ENCODE results near the gene SLIT1.

The SLIT1 gene

GRCh38 chr10:96955794-96956193 lies 230.0 kb downstream of the SLIT1 start:
- DNase-seq: no peak

DNA sequence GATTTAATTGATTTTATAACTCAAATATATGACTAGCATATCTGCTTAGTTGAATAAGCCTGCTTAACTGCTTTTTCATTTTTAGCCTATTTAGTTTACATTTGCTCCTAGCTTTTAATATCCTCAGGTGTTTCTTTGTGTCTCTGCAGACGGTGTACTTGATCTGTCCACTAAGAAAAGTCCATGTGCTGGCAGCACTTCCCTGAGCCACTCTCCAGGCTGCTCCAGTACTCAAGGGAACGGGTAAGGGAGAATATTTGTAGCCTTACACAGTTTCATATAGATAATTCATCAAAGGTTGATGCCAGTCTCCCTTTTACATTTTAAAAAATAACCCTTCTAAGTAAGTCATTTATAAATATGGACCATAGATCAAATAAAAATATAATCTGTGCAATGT lies 233.8 kb downstream of the SLIT1 start:
- no peak for DNase-seq

- no peak for DNase-seq
These were observed 236.6 kb downstream of the SLIT1 start for GRCh38 chr10:96949039-96949683.
